Transverse colon (tissue), 1 donor: ENCODE data around the gene PYCR2.

Experiments
- EP300 ChIP-seq: sonication (generic); formaldehyde crosslinking; IDR thresholded peaks from one replicate; pipeline ENCODE4 v1.6.1; 2017; ENCODE audit warnings: antibody characterized with exemption, low read depth
- POLR2A ChIP-seq: fragments of 450-650 bp; IDR thresholded peaks from one replicate; pipeline ENCODE4 v1.6.1; 2016; ENCODE audit warnings: antibody characterized with exemption, mild to moderate bottlenecking, moderate library complexity

GRCh38 chr1:225950905-225951497 lies 27.0 kb upstream of the PYCR2 start:
- TF ChIP-seq POLR2A (no peak), EP300 (no peak)
